ENCODE data around the gene ST13.

DNA sequence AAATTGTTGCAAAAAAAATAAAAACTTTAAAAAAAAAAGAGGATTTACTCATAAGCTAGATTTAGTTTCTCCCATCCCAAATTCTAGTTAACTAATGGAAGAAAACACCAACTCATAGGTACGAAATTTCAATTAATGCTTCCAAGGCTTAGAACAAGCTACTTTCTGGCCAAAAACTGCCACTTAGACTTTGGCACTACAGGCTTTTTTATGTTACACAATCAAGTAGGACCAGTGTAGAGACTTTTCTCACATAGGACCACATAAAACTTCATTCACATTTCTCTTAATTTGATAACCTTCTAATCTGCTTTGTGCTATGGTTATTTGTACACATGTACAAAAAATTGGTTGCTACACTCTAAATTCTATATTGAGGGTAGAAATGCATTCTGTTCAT, 3.1 kb downstream of the ST13 start:
- TF ChIP-seq, protein P1, sequence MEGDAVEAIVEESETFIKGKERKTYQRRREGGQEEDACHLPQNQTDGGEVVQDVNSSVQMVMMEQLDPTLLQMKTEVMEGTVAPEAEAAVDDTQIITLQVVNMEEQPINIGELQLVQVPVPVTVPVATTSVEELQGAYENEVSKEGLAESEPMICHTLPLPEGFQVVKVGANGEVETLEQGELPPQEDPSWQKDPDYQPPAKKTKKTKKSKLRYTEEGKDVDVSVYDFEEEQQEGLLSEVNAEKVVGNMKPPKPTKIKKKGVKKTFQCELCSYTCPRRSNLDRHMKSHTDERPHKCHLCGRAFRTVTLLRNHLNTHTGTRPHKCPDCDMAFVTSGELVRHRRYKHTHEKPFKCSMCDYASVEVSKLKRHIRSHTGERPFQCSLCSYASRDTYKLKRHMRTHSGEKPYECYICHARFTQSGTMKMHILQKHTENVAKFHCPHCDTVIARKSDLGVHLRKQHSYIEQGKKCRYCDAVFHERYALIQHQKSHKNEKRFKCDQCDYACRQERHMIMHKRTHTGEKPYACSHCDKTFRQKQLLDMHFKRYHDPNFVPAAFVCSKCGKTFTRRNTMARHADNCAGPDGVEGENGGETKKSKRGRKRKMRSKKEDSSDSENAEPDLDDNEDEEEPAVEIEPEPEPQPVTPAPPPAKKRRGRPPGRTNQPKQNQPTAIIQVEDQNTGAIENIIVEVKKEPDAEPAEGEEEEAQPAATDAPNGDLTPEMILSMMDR (IDR thresholded peaks at IDR 0.05) = no peak
- no peak for TF ChIP-seq POLR2A (IDR thresholded peaks at IDR 0.05)
- no peak for TF ChIP-seq POLR2AphosphoS5 (IDR thresholded peaks at IDR 0.05)

Measured in transverse colon (tissue), 4 donors.